ENCODE data around the gene TSKU.

Gene TSKU

GRCh38 chr11:76783294-76783895 lies at the start of gene TSKU:
TSKU (plus strand) TSS chr11:76783356; CDS start chr11:76795617, 12,261 bp downstream.
- DNase-seq (ENCODE audit: low spot score) = no peak

GRCh38 chr11:76733906-76734305 lies 49.2 kb upstream of the TSKU start:
- peak; percentile 58 for DNase-seq (ENCODE audit: low spot score)

GRCh38 chr11:76734456-76735420 lies 48.4 kb upstream of the TSKU start:
- DNase-seq (ENCODE audit: low spot score) = no peak

GRCh38 chr11:76735841-76736240 lies 47.3 kb upstream of the TSKU start:
- no peak for DNase-seq (ENCODE audit: low spot score)

- DNase-seq (ENCODE audit: low spot score) = no peak
These were observed 46.9 kb upstream of the TSKU start for GRCh38 chr11:76736266-76736665.

GRCh38 chr11:76736773-76737495 lies 46.2 kb upstream of the TSKU start:
- DNase-seq (ENCODE audit: low spot score) = no peak

- no peak for DNase-seq (ENCODE audit: low spot score)
These were observed 44.4 kb upstream of the TSKU start for GRCh38 chr11:76738618-76739240.

GRCh38 chr11:76739798-76740197 lies 43.4 kb upstream of the TSKU start:
- DNase-seq (ENCODE audit: low spot score) = no peak

GRCh38 chr11:76740772-76741171 lies 42.4 kb upstream of the TSKU start:
- DNase-seq (ENCODE audit: low spot score) = no peak

GRCh38 chr11:76742902-76743301 lies 40.3 kb upstream of the TSKU start:
- no peak for DNase-seq (ENCODE audit: low spot score)

GRCh38 chr11:76744186-76745043 lies 38.7 kb upstream of the TSKU start:
- DNase-seq (ENCODE audit: low spot score) = no peak

GRCh38 chr11:76745044-76745376 lies 38.1 kb upstream of the TSKU start:
- no peak for DNase-seq (ENCODE audit: low spot score)

- DNase-seq (ENCODE audit: low spot score) = no peak
These were observed 37.5 kb upstream of the TSKU start for GRCh38 chr11:76745561-76746207.

GRCh38 chr11:76747153-76747914 lies 35.8 kb upstream of the TSKU start:
- DNase-seq (ENCODE audit: low spot score) = no peak

- no peak for DNase-seq (ENCODE audit: low spot score)
These were observed 35.0 kb upstream of the TSKU start for GRCh38 chr11:76747915-76748860.

GRCh38 chr11:76748948-76749347 lies 34.2 kb upstream of the TSKU start:
- no peak for DNase-seq (ENCODE audit: low spot score)

GRCh38 chr11:76750067-76750466 lies 33.1 kb upstream of the TSKU start:
- DNase-seq (ENCODE audit: low spot score) = no peak

GRCh38 chr11:76750746-76751145 lies 32.4 kb upstream of the TSKU start:
- DNase-seq (ENCODE audit: low spot score) = no peak

All from CD4-positive, alpha-beta T cell treated with Interleukin-15 for 4 hours (primary cell).